ENCODE results near the gene TRMT61A. TPM values are rescaled to one million over a fixed set of nuclear protein-coding genes. Genes with fewer than 3 reads are reported as not detected.

Gene TRMT61A
- total and polyA plus RNA-seq, 2 of the 13 experiments (the other 11 are each of a cell fraction or from before 2014, with no cell fraction given), result 6.5 to 13.6 TPM

DNA sequence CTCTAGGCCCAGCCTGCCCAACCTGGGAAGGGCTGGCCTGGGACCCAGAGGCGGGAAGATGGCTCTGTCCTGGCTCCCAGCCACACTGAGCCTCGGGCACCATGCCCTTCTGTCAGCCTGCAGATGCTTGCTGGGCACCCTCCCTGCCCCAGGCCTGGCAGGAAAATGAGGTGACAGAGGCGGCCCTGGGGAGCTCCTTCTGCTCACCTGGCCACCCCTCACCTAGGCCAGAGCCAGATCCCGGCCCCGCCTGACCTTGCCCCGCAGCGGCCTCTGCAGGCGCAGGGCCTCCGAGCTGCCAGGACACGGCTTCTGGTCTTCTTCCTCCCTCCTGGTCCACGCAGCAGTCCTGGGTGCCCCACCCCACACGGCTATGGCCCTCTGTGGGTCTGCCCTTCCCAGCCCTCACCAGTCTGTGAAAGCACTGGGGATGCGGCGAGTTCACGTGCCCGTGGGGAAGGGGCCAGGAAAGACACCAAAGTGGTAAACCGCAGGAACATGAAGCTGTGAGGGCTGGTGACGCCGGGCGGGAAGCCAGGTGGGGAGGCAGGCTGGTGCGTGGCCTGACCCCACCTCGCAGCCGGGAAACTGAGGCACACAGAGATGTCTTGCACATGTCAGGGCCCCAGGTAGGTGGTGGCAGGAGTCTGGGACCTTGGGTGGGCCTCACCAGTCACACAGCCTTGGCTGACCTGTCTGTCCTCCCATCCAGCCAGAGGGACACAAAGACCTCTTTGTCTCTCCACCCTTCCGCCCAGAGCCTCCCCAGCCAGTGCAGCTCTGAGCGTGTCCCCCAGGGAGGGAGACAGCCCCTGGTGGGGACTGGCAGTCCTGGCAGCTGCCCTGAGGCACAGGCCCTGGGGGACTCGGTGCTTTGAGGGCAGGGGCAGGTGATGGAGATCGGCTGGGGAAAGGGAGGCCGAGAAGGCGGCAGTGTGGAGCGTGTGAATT lies 20.6 kb downstream of the TRMT61A start (continued):
- TF ChIP-seq, protein P1, sequence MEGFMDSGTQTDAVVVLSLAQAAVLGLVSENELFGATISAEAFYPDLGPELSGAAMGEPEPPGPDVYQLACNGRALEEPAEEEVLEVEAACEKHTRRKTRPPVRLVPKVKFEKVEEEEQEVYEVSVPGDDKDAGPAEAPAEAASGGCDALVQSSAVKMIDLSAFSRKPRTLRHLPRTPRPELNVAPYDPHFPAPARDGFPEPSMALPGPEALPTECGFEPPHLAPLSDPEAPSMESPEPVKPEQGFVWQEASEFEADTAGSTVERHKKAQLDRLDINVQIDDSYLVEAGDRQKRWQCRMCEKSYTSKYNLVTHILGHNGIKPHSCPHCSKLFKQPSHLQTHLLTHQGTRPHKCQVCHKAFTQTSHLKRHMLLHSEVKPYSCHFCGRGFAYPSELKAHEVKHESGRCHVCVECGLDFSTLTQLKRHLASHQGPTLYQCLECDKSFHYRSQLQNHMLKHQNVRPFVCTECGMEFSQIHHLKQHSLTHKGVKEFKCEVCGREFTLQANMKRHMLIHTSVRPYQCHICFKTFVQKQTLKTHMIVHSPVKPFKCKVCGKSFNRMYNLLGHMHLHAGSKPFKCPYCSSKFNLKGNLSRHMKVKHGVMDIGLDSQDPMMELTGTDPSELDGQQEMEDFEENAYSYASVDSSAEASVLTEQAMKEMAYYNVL (CRISPR knock-in tag; IDR thresholded peaks at IDR 0.05; ENCODE audit: borderline replicate concordance), result peak; percentile 39; the same call in 1 of the 2 replicates
- TF ChIP-seq RFX1 (IDR thresholded peaks at IDR 0.05), result no peak
- TF ChIP-seq YEATS2 (CRISPR knock-in tag; IDR thresholded peaks at IDR 0.05; ENCODE audit: borderline replicate concordance), result no peak; the same call in 1 of the 2 replicates
- TF ChIP-seq CC2D1A (CRISPR knock-in tag; IDR thresholded peaks at IDR 0.05), result no peak
- TF ChIP-seq, protein P2, sequence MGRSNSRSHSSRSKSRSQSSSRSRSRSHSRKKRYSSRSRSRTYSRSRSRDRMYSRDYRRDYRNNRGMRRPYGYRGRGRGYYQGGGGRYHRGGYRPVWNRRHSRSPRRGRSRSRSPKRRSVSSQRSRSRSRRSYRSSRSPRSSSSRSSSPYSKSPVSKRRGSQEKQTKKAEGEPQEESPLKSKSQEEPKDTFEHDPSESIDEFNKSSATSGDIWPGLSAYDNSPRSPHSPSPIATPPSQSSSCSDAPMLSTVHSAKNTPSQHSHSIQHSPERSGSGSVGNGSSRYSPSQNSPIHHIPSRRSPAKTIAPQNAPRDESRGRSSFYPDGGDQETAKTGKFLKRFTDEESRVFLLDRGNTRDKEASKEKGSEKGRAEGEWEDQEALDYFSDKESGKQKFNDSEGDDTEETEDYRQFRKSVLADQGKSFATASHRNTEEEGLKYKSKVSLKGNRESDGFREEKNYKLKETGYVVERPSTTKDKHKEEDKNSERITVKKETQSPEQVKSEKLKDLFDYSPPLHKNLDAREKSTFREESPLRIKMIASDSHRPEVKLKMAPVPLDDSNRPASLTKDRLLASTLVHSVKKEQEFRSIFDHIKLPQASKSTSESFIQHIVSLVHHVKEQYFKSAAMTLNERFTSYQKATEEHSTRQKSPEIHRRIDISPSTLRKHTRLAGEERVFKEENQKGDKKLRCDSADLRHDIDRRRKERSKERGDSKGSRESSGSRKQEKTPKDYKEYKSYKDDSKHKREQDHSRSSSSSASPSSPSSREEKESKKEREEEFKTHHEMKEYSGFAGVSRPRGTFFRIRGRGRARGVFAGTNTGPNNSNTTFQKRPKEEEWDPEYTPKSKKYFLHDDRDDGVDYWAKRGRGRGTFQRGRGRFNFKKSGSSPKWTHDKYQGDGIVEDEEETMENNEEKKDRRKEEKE (IDR thresholded peaks at IDR 0.05), result no peak
- TF ChIP-seq ZNF792 (CRISPR knock-in tag; IDR thresholded peaks at IDR 0.05), result no peak
- peak; percentile 70; the same call in 1 of the 2 replicates for TF ChIP-seq ZNF296 (CRISPR knock-in tag; conservative IDR thresholded peaks at IDR 0.05)
- TF ChIP-seq MZF1 (CRISPR knock-in tag; IDR thresholded peaks at IDR 0.05; ENCODE audit: borderline replicate concordance), result no peak
- TF ChIP-seq ZSCAN12 (CRISPR knock-in tag; IDR thresholded peaks at IDR 0.05), result no peak
- peak; percentile 42; the same call in 1 of the 2 replicates for TF ChIP-seq SOX5 (CRISPR knock-in tag; IDR thresholded peaks at IDR 0.05; ENCODE audit: borderline replicate concordance)
- peak; percentile 46 for TF ChIP-seq XRCC5 (optimal IDR thresholded peaks at IDR 0.05; ENCODE audit: low read length)
- TF ChIP-seq ELF3 (CRISPR knock-in tag; IDR thresholded peaks at IDR 0.05), result peak; percentile 9; the same call in 1 of the 2 replicates
- 0 out of 2 replicates have a peak, but pooled peaks have one; percentile 53 for TF ChIP-seq ZMAT3 (CRISPR knock-in tag; conservative IDR thresholded peaks at IDR 0.05)
- no peak for TF ChIP-seq TCF7 (IDR thresholded peaks at IDR 0.05; ENCODE audit: low read depth)
- TF ChIP-seq ESRRA (CRISPR knock-in tag; IDR thresholded peaks at IDR 0.05; ENCODE audit: low read depth), result 0 out of 2 replicates have a peak, but pooled peaks have one; percentile 61
- TF ChIP-seq SMAD1 (CRISPR knock-in tag; IDR thresholded peaks at IDR 0.05; ENCODE audit: borderline replicate concordance, low read depth), result peak; percentile 62; the same call in 1 of the 2 replicates
- TF ChIP-seq SMARCC2 (IDR thresholded peaks at IDR 0.05), result no peak
- TF ChIP-seq NFKB2 (CRISPR knock-in tag; IDR thresholded peaks at IDR 0.05; ENCODE audit: borderline replicate concordance), result 0 out of 2 replicates have a peak, but pooled peaks have one; percentile 7
- TF ChIP-seq ZFP62 (CRISPR knock-in tag; IDR thresholded peaks at IDR 0.05), result no peak
- peak; percentile 58 for TF ChIP-seq RARA (CRISPR knock-in tag; IDR thresholded peaks at IDR 0.05)
- TF ChIP-seq TAF1 (CRISPR knock-in tag; IDR thresholded peaks at IDR 0.05), result no peak
- TF ChIP-seq EZH2 (conservative IDR thresholded peaks at IDR 0.05; ENCODE audit: low read depth, low read length), result no peak
- no peak; the same call in 1 of the 2 replicates for TF ChIP-seq SP5 (CRISPR knock-in tag; IDR thresholded peaks at IDR 0.05; ENCODE audit: borderline replicate concordance, low read depth)
- peak; percentile 68 for TF ChIP-seq ZNF12 (CRISPR knock-in tag; IDR thresholded peaks at IDR 0.05)
- TF ChIP-seq, protein P3, sequence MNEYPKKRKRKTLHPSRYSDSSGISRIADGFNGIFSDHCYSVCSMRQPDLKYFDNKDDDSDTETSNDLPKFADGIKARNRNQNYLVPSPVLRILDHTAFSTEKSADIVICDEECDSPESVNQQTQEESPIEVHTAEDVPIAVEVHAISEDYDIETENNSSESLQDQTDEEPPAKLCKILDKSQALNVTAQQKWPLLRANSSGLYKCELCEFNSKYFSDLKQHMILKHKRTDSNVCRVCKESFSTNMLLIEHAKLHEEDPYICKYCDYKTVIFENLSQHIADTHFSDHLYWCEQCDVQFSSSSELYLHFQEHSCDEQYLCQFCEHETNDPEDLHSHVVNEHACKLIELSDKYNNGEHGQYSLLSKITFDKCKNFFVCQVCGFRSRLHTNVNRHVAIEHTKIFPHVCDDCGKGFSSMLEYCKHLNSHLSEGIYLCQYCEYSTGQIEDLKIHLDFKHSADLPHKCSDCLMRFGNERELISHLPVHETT (CRISPR knock-in tag; conservative IDR thresholded peaks at IDR 0.05), result 0 out of 2 replicates have a peak, but pooled peaks have one; percentile 26
